ENCODE results near the gene ZBTB7A. TPM values are rescaled to one million over a fixed set of nuclear protein-coding genes. Genes with fewer than 3 reads are reported as not detected.

The ZBTB7A gene
- total RNA-seq, 2 donors from 2014 or later = 41.8 to 50.6 TPM

DNA sequence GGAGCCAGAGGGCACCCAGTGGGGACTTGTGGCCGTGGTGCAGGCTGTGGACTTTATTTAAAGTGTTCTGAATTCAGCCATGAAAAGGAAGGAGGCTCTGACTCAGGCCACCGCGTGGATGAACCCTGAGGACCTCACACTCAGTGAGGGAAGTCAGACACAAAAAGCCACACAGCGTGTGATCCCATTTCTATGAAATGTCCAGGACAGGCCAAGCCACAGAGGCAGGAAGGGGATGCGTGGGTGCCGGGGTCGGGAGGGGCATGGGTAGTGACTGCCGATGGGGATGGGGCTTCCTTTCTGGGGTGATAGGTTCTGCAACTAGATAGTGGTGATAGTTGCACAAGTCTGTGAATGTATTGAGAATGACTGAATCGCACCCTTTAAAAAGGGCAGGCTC, 8.7 kb upstream of the ZBTB7A start:
- no peak for DNase-seq (ENCODE audit: low spot score)
- intact Hi-C loops (cut with DNase I) = no loop called here

DNA sequence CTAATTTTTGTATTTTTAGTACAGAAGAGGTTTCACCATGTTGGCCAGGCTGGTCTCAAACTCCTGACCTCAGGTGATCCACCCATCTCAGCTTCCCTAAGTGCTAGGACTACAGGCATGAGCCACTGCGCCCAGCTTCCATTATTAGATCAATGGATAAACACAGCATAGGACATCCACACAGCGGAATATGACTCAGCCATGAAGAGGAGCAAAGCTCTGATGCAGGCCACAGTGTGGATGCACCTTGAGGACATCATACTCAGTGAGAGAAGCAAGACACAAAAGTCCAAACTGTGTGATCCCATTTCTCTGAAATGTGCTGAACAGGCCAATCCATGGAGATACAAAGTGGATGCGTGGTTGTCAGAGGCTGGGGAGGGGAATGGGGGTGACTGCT, 4.9 kb upstream of the ZBTB7A start:
- intact Hi-C loops (cut with DNase I) = no loop called here

DNA sequence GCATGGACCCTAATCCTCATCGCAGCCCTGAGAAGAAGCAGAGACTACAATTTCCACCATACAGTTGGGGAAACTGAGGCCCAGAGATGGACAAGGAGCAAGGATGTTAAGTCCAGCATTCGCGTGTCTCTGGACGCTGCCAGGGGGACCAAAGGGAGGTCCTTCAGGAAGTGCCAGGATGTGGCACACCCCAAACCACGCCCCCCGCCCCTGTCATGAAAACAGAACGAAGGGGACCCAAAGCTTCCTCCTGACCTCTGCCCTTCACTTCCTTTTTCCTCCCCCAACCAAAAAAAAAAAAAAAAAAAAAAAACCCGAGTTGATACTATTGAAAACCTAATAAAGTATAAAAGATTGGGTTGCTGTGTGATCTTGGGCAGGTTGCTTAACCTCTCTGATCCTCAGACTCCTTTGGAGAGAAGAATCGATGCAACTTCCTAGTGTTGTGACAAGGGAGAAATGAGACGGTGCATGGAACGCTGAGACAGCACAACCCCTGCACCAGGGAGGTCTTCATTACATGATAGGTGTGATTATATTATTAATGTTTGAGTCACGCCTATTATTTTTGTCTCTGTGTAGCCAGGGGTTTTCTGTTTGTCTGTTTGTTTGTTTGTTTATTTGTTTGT, 2.7 kb upstream of the ZBTB7A start:
- intact Hi-C loops (cut with DNase I) = no loop called here
- DNase-seq (ENCODE audit: low spot score) = no peak

More for the DNA sequence above, 4.9 kb upstream of the ZBTB7A start:
- DNase-seq (ENCODE audit: low spot score) = no peak

DNA sequence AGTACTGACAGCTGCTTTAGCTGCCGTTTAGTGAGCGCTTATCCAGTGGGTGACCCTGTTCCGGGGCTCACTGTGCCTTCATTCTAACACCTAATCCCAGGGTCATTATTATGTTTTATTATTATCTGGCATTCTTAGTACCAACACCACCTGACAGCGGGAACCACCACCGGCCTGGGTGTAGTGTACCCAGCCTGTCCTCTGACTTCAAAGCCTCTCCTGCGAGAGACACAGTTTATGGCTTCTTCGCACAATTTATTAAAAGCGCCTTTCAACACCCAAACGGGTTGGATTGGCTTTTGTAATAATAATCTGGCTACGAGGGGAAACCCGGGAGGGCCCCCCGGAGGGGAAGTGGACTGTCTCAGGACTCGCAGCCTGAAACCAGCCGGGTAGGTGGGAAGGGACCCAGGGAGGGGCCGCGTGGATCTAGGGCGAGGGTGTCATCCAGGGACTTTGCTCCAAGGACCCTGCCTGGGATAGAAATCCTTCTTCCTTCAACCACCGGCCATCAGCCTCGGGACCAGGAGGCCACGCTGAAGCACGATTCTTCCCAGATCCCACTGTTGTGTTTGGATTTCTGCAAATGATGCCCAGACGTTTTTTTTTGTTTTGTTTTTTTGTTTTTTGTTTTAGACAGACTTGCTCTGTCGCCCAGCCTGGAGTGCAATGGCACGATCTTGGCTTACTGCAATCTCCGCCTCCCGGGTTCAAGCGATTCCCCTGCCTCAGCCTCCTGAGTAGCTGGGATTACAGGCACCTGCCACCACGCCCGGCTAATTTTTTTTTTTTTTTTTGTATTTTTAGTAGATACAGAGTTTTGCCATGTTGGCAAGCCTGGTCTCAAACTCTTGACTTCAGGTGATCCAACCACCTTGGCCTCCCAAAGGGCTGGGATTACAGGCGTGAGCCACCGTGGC, 1.6 kb upstream of the ZBTB7A start:
- no peak for DNase-seq (ENCODE audit: low spot score)
- intact Hi-C loops (cut with DNase I) = no loop called here

DNA sequence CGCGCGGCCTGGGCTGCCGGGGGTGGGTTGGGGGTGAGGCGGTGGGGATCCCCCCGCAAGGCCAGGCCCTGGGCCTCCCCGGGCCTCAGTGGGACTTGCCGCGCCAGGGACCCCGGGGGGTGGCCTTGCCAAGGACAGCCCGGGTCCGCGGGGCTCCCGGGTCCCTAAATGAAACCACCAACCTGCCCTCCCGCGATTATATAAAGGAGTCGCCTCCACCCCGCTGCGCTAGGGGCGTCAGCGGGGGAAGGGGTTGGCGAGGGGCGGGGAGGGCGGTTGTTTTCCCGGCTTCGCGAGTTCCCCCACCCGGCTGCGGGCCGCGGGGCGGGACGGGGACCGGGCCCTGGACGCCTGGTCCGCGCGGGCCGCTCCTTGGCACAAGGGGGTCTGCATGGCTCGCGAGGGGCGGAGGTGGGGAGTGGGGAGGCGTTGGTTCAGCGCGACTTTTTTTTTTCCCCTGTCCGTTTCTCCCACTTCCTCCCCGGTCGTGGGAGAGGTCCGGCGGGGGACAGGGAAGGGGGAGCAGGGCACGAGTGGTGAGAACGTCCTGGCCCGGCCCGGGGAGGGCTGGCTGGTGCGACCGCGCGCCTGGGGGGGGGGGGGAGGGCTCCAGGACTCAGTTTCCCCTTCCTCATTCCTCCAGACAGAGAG, 822 bp upstream of the ZBTB7A start:
- intact Hi-C loops (cut with DNase I) = no loop called here
- DNase-seq (ENCODE audit: low spot score) = no peak

DNA sequence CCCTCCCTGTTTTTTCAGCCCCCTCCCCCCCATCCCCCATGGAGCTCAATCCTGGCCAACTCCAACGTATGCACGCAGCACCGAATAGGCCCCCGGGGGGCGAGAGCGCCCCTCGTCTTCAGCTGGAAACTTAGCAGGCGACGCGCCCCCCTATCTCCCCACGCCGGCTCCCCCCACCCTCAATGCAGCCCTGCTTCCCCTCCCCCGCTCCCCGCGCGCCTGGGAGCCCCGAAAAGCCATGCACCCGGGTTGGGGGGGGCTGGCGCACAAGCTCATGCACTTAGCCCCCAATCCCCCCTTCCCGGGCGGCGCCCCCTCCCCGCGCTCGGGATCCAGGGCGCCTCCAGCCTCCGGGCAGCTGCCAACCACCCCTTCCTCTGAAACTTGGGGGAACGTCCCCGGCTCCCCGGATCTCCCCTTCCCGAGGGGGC, 508 bp downstream of the ZBTB7A start:
- DNase-seq (ENCODE audit: low spot score) = peak; percentile 87
- intact Hi-C loops (cut with DNase I) = no loop called here

DNA sequence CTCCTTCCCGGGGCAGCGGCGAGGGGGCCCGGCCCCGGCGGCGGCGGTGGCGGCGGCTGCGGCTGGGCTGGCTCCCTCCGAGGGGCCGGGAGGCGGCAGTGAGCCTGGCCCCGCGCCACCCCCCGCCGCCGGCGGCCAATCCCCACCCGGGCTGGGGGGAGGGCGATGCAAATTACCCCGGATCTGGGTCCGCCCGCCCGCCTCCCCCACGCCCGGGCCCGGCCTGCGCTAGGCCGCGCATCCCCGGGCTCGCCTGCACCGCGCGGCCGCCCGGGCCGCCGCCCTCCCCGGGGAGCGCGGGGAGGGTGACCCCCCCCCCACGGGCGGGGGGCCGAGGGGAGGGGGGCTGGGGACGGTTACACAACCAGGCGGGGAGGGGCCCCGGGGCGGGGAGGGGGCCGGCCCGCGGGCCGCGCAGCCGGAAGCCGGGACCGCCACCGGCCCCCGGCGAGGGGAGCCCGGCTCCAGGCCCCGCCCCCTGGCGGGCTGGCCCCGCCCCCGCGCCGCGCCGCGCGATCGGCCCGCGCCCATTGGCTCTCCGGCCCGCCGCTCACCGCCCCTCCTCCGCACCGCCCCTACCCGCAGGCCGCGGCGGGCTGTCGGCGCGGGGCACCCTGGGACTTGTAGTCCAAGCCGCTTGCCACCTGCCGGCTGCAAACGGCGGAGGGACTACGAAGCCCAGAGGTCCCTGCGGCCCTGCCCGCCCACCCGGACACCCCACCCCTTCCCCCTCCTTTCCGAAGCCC, 1.1 kb downstream of the ZBTB7A start:
- peak; percentile 99 for DNase-seq (ENCODE audit: low spot score)
- intact Hi-C loops (cut with DNase I) = no loop called here

DNA sequence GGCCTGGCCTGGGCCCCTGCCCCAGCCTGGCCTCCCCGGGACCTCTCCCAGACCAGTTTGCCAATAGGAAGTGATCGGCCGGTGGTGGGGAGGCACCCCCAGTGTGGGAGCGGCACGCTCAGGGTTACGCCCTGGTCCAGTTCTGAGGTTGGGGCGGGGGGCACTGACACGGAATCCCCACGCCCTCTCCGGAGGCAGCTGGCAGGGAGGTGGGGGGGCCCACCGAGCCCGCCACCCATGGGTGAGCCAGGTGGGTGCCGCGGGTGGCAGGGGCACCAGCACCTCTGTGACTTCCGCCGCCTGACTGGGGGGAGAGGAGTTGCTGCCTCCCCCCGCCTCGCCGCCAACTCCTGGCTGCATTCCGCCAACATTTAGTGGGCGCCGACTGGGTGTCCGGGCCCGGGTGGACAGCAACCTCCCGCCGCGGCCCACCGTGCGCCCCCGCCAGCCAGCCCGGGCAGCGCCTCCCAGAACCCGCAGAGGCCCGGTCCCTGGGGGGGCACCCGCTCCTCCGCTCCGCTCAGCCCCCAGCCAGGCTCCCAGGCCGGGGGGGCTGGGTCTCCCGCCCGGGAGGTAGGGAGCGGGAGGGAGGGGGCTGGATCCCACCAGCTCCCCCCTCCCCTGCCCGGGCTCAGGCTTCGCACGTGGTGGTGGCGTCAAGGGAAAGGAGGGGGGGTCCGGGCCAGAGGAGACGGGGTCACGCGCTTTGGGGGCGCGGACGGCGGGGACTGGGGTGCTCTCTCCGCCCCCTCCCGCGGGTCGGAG, 2.0 kb downstream of the ZBTB7A start:
- intact Hi-C loops (cut with DNase I) = no loop called here
- no peak for DNase-seq (ENCODE audit: low spot score)

DNA sequence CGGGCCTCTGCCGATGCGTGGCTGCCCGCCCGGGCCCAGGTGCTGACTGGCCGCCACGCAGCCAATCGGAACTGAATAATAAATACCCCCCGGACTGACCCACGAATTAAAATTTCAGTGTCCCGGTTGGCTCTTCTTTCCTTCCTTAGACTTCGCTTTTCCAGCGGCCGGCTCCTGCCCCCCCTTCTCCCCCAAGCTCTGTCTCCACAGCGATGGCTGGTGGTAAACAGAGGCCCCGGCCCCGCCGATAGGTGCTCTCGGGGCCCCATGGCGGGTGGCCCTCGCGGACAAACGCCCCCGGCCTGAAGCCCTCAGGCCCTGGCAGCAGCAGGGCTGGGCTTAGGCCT, 2.6 kb downstream of the ZBTB7A start:
- intact Hi-C loops (cut with DNase I) = no loop called here
- no peak for DNase-seq (ENCODE audit: low spot score)

DNA sequence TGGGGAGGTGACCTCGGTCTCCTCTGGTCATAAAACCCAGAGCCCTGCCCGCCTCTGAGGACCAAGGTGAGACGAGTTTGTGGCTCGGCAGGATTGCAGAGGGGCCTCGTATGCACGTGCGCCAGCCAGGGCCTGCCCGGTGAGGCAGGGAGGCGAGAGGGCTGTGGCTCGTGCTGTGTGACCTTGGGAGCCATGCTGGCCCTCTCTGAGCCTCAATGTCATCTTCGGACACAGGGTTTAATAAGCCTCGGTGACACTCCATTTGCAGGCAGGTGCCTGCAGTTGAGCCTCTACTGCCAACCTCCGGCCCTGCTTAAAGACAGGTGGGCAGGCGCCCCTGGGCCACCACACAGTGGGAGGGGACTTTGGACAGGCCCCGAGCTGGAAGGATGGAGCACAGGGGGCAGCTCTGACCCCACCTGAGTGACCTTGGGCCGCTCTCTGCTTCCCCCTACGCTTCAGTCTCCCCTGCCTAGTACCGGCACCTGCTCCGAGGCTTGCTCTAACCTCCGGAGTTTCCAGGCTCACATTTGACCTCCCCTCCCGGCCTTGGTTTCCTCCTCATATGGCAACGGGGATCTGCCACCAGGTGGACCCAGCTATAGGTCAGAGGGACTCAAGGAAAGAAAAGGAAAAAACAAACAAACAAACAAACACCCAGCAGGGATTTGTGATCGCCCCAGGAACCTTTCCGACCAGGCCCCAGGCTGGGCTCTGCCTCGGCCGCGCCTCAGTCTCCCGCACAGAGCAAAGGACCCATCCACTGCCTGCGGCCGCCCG, 3.1 kb downstream of the ZBTB7A start:
- intact Hi-C loops (cut with DNase I) = no loop called here
- DNase-seq (ENCODE audit: low spot score) = no peak

DNA sequence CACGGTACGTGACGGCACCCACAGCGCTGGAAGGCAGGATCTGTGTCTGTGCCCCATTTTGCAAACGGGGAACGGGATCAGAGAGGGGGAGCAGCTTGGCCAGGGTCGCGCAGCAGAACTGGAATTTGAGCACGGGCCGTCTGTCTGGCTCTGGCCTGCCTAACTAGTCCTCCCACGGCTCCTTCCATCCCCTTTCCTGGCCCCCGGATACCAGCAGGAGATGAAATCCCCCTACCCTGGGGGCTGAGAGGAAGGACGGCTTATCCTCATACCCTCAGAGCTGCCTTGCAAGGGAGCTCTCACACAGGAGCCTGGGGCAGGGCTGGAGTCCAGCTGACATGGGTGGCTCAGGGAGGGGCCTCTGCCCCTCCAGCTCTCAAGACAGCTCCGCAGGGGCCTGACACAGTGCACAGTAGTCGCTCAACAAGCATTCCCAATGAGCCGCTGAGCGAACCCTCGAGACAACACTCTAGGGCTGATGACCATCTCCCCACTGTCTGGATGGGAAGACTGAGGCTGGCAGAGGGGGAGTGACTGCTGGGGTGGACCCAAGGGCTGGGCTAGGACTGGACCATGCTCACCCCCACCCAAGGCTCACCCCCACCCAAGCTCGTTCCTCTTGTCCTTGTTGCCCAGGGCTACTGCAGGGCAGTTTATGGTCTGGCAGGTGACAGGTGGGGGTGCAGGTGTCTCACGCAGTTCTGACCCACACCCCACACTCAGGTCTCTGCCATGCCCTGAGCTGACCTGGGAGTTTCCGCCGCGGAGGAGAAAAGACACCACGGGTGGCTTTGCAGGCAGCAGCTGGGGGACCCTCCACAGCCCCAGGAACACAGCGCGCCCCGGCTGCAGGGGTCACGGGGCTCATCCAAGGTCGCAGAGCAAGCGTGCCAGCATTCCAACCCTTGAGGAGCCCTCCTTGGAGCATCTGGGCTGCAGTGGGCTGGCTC, 4.0 kb downstream of the ZBTB7A start:
- no peak for DNase-seq (ENCODE audit: low spot score)
- intact Hi-C loops (cut with DNase I) = no loop called here

DNA sequence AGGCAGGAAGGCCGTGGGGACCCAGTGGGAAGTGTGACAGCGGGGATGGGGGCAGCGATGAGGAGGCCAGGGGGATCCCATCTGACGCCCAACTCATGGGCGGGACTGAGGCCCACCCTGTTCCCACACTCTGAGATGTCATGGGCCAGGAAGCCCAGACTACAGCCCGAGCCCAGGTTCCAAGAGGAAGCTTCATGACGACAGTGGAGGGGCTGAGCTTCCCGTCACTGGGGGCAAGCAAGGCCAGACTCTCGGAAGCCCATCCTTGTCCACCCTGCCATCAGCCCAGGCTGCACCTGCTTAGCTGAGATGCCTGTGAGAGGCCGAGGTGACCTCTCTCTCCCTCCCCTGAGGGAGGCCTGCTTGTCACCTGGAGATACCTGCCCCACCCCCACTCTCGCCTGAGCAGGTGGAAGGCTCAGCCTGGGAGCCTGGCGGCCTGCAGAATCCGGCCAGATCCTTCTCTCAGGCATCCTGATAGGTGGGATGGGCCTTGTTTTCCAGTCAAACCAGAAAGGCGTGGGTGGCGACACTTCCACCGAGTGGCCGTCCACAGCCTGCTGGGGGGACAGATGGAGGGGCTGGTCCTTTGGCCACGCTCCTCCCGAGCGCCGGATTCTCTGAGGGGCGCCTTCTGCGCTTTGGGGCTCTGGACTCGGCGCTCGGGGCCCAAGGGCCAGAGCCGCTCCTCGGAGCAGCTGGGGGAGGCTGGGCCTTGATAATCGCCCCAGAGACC, 4.8 kb downstream of the ZBTB7A start:
- DNase-seq (ENCODE audit: low spot score) = no peak
- intact Hi-C loops (cut with DNase I) = no loop called here

DNA sequence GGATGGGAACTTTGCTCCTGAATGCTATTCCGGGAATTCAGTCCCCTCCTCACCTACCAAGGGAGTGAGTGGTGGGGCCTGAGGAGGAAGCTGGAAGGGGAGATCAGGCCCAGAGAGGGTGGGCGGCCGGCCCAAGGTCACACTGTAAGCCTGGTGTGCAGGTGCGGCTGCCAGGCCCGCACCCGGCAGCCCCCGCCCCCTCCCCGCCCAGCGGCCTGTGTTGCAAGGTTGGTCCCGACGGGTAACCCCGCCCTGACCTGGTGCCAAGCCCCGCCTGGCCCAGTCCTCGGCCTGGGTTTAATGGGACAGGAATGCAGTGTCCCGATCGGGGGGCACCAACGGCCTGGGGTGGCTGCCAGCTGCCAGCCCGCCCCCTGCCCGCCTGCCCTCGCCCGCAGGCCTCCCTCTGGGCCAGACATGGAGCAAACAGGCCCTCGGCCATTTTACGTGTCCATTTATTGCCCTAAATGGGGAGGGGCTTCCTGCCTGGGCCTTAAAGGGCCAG, 5.5 kb downstream of the ZBTB7A start:
- DNase-seq (ENCODE audit: low spot score) = peak; percentile 93

DNA sequence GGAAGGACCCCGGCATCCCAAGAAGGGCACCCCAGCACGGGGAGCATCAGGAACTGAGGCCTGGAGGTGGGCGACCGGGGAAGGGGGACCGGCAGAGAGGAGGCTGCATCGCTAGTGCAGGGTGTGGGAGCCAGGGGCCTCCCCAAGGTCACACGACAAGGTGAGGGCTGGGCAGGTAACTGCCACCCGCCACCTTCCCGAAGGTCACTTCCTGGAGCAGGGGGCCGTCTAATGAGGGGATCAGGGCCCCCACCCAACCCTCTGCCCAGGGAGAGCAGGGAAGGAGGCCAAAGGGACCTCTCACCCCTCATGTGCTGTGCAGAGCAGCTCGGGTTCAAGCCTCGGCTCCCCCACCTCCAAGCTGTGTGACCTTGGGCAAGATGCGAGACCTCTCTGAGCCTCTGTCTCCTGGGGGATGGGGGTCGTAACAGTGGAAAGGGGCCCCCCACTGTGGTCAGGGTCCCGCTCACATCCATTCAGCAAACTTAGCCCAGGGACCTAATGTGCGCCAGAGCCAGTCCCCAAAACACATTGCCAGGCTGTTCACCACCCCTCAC, 6.0 kb downstream of the ZBTB7A start:
- intact Hi-C loops (cut with DNase I) = no loop called here
- no peak for DNase-seq (ENCODE audit: low spot score)

More for the DNA sequence above, 5.5 kb downstream of the ZBTB7A start:
- intact Hi-C loops (cut with DNase I) = no loop called here

DNA sequence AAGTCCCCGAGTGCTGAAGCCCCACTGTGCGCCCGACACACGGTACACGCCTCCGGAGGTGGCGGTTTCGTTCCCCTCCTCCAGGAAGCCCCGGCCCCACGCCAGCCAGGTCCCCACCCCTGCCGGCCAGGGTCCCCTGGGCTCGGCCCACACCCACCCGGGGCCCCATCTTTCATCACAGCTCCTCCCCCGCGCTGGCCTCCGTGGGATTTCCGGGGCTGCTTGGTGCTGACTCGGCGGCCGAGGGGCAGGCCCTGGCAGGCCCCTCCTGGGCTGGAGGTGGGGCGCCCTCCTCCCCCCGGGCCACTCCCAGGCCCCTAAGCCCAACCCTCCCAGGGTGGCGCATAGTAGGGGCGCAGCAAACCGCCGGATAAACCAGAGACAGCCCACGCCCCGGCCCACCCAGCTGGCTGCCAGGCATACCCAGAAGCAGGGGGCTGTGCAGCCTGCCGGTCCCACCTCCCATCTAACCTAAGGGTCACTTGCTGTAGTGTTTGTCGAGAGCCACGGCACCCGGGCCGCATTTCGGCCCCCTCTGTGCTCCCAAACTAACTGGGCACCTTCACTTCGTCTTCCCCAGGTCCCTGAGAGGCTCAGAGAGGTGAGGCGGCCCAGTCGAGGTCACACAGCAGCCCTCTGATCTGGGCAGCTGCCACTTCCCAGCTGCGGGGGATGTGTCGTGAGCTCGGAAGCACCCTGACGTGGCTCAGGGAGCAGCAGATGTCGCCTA, 6.6 kb downstream of the ZBTB7A start:
- intact Hi-C loops (cut with DNase I) = no loop called here

More for the DNA sequence above, 6.6 kb downstream of the ZBTB7A start:
- no peak for DNase-seq (ENCODE audit: low spot score)

All from posterior vena cava (tissue), 2 donors.